HG02970 (cell line): Measurements from ENCODE around the gene TTLL8.

Experiments used
- ATAC-seq: cut with Tn5 transposase; IDR thresholded peaks from one replicate; pipeline ENCODE4 v1.9.1; 2021; ENCODE audit warnings: mild to moderate bottlenecking, moderate library complexity, moderate number of reproducible peaks; ENCODE audit not compliant: unreplicated experiment, low FRiP score

Gene TTLL8

DNA sequence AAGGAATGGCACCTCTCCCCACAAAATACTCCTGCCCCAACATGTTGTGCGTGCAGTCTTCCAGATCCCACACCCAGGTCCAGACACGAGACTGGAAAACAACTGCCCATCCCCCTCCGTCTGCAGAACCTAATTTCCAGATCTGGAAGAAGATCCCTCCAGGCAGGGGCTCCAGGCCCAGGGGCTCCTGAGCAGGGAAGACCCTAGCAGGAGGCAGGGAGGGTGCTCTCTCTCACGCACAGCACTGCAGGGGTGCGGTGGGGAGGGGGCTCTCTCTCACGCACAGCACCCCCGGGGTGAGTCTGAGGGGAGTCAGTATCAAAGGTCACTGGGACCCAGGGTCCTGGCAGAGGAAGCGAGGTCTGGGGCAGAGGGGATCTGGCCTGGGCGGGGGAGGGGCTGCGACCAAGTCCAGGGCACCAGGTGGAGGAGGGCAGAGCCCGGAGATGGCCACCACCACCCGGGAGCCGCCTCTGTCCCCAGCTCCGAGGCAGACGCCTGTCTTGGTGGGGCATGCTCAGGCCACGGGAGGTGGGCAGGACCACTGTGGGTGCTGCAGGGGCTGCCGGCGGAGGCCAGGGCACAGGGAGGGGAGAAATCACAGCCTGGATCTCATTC, 25.5 kb upstream of the TTLL8 start:
- ATAC-seq = no peak

DNA sequence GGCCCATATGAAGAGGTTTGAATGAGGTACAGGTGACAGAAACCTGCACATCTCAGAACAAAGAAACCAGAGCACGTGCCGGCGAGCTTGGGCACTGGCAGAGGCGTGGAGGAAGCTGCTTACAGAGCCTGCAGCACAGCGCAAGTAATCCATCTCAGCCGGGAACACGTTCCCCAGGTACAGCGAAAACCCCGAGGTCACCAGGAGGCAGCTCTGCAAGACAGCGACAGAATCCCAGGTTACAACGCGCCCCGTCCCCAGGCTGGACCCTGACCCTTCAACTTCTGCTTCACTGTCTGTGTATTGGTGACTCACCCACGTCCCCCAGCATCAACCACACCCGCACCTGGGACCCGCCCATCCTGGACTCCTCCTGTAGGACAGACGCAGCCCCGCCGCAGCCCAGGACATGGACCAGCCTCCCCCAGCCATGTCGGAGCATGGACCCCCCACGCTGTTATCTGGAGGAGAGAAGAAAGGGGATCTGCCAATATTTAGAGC, 24.9 kb upstream of the TTLL8 start:
- no peak for ATAC-seq

DNA sequence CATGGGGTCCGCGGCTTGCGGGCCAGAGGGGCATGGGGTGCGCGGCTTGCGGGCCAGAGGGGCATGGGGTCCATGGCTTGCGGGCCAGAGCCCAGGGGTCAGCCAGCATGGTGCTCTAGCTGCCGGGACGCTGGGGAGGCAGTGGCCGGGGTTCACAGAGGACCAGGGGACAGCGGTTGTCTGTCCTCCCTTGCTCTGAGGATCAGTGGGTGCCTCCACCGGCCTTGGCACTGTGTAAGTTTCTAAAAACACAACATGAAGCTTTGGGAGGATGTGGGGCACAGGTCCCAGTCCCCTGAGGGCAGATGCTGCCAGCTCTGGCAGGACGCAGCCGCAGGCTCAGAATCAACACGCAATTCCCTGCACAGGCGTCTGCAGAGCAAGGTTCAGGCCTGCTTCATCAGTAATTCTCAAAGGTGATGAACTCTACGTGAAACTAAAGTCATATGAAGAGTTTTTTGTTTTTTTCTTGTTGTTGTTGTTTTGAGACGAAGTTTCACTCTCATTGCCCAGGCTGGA, 24.2 kb upstream of the TTLL8 start:
- ATAC-seq = no peak

DNA sequence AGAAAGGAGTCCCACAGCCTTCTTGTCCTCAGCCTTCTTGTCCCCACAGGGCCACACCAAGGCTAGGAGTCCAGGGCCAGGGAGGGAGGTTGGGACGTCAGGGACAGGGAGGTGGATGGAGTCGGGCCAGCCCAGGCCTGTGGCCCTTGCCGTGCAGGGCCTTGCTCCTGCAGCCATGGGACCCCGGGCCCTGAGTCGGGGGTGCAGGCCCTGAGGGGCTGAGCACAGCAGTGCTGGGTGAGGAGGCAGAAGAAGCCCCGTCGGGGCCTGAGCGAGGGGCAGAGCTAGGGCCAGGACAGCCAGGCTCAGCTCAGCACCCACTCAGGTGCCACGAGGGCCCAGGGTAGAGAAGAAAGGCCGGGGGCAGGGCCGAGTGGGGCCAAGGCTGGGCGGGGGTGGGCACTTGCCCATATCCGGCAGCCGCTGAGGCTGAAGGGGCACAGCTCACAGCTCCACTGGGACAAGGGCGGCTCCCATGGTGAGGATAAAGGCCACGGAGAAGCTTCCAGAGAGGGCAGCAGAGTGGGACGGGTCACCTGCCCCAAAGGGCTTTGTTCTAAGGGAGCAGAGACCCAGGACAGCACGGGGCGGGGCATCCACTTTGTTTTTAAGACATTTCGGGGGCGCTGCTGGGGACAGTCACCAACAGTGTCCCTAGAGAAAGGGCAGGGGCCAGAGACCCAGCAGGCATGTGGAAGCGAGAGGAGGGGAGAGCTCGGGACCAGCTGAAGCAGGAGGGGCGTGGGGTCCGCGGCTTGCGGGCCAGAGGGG, 23.5 kb upstream of the TTLL8 start:
- no peak for ATAC-seq

DNA sequence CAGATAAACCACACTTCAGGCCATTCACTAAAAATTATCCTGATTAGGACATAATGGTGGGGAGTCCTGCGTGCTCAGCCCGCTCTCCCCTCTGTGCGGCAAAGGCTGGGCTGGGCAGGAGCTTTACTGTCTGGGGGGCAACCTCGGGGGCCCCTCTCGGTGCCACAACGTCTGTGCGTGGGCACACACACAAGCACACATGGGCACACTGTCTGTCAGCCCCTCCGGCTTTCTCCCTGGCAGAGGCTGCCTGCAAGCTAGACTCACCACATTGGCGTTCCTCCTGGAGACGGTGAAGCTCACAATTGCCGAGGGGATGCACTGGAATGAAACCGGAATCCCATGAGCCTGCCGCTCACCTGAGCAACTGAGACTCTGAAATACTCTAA, 22.0 kb upstream of the TTLL8 start:
- ATAC-seq = no peak

DNA sequence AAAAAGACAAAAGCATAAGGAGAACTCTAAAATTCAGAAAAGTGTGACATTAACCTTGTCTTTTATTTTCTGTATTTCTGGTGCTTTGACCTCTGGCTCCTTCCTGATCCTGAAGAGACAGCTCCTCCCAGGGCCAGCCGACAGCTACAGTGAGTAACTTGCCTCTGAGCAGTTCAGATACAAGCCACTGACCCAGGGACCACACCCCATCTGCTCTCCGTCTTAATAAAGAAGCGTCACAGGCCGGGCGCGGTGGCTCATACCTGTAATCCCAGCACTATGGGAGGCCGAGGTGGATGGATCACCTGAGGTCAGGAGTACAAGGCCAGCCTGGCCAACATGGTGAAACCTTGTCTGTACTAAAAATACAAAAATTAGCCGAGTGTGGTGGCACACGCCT, 20.7 kb upstream of the TTLL8 start:
- no peak for ATAC-seq

DNA sequence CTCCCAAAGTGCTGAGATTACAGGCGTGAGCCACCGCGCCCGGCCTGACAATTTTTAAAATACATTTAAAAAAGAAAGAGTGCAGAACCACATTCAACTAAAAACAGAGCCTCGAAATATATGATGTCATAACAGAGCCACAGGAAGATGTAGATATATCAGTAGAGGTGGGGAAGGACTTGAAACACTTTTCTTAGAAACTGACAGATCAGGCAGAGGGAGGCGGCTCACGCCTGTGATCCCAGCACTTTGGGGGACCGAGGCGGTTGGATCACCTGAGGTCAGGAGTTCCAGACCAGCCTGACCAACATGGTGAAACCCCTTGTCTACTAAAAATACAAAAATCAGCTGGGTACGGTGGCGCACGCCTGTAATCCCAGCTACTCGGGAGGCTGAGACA, 20.1 kb upstream of the TTLL8 start:
- ATAC-seq = no peak

DNA sequence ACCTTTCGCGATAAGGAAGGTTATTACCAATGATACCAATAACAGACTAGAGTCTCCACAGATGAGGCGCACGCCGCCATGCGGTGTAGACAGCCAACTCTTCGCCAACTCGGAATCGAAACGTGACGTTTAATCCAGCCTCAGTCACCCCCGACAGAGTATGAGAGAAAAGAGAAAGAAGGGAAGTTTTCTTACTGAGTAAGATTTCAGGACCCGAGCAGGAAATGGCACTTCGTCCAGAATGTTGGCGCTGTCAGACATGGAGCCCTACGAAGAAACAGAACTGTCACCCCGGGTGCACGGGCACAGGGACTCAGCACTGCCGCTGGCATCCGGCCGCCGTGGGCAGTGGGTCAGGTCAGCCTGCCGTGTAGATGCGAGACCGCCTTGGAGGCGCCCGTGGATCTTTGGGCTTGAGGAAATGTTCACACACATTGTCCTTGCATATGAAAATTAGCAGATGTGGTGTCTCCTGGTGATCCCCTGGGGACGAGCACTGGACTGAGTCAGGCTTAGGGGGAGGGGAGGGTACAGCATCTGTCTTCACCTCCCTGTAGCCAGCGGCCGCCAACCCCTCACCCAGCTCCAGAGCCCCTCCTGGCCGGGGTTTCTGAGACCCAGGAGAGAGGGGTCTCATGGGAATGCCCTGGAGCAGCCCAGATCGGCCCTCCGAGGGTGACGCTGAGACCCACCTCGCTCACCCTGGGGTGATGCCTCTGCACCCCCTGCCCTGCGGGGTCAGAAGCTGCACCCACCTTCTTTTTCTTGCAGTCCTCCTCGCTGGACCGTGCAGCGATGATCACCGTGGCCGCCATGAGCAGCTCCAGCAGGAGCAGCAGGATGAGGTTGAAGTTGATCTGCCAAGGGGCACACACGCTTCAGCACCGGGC, 18.8 kb upstream of the TTLL8 start:
- no peak for ATAC-seq

DNA sequence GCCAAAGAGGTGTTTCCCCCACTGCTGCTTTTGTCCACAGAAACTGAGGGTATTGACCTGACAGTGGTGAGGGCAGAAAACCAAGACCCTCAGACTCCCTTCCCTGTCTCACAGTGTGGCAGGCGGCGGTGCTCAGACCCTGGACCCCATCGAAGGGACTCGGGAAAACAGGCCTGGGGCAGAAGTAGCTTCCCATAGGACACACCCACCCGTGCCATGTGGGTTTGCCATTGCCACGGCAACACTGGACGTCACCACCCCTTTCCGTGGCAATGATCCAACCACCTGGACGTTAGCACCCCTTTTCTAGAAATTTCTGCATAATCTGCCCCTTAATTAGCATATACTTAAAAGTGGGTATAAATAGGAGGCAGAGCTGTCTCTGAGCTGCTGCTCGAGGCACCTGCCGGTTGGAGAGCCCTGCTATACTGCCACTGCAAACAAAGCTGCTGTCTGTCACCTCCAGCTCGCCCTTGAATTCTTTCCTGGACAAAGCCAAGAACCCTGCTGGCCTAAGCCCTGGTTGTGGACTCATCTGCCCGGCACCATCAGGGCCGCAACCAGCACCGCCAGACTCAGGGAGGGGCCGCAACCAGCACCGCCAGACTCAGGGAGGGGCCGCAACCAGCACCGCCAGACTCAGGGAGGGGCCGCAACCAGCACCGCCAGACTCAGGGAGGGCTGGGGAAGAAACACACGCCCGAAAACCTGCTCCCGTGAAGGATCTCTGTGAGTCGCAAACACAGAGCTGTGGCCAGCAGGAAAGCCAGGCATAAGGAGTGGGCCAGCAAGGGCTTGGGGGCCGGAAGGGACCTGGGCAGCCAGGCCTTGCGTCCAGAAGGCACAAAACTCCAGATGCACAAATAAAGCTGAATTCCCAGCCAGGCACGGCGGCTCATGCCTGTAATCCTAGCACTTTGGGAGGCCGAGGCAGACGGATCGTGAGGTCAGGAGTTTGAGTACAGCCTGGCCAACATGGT, 16.7 kb upstream of the TTLL8 start:
- ATAC-seq = no peak

DNA sequence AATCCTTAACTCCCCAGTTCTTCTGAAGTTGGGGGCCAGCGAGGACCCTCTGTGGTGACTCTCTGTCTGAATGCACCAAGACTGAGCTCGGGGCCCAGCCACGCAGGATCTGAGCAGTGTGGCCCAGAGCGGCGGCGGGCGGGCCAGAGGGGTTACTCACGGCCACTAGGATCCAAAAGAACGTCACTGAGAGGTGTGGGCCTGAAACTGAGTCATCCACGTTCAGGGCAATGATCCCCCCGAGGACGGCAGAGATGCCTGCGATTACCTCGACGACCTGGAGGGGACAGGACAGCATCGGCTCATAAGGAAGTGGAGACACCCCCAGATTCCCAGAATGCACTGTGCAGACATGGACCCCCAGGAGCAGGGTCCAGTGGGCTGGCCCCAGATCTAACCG, 16.0 kb upstream of the TTLL8 start:
- ATAC-seq = no peak

DNA sequence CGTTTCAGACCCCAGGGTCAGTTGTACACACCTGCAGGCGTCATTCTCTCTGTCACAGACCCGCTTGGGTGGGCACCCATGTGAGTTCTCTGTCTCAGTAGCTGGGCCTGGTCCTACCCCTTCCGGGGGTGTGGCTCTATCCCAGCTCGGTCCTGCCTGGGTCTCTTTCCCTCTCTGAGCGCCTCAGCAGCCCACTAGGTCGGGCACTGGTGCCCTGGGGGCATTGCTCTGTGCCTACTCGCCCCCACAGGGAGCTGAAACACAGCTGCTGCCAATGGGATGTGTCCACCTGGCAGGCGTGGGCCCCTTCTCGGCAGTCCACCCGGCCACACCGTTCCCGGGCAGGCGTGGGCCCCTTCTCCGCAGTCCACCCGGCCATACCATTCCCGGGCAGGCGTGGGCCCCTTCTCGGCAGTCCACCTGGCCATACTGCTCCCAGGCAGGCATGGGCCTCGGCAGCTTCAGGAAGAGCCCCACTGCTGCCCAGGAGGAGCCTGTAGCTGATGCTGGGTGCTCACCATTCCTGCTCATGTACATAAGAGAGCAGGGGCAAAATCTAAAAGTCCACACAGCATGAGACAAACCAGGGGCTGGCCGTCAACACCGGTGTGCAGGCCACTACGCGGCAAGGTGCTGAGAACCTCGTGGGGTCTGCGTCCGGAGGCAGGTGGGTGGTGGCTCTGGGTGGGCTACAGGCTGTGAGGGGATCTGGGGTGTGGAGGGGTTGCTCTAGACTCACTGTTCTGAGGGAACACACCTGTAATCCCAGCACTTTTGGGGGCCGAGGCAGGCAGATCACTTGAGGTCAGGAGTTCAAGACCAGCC, 14.8 kb upstream of the TTLL8 start:
- no peak for ATAC-seq

DNA sequence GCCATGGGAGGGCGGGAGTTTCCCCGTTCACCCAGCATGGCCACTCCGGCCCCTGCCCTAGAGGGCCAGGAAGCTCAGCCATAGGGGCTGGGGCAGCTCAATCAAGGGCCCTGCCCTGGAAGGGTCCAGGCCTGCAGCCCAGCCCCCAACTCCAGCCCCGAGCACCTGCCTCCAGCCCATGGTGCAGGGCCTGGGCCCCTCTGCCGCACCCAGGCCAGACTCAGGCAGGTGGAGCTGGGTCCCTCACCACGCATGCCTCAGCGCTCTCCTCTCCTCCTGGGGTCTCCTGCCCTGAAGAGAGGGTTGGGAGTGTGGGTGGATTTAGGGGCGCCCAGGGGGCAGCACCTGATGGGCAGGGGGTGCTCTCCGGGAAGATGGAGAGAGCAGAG, 14.1 kb upstream of the TTLL8 start:
- no peak for ATAC-seq

DNA sequence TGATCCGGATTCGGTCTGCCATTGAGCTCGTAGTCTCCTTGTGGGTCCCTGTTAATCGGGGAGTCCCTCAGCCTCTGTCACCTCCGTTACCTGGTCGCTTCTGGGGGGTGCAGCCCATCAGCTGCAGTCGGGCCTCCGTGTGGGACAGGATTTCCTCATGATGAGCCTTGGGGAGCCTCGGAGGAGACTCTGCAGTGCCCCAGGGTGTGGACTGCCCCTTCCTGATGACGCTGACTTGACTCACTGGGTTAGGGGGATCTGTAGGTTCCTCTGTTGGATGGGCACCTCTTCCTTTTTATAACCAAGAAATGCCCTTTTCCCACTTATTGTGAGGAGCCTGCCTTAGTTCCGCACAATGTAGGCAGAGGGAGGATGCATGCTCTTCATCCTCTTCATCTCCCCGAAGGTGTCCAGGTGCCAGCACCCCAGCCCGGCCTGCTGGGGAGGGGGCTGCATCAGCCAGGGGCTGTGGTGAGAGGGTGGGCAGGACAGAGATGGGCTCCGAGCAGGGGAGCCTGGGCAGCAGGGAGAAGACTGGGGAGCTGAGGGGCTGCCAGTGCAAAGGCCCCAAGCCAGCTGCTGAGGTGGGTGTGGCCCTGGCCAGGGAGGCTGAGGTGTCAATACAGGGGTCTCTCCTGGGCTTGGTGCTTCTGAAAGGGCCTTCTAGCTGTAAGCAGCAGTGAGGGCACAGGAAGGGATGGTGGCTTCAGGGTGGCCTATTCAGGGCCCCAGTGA, 13.5 kb upstream of the TTLL8 start:
- ATAC-seq = no peak

DNA sequence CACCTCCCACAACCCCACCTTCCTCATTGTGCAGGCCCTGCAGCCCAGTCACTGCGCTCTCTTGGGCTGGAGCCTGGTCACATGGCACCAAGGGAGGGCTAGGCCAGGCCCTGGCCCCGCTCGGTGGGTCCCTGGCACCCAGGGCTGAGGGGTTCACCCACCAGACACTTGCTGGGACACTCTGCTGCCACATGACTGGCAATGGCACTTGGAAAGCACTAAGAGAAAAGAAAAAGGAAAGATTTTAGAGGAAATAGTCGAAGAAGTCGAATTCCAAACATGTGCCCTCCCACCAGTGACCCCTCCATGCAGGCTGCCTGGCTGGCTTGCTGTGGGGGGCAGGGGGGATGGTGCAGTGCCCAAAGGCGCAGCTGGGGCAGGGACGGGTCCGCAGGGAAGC, 12.3 kb upstream of the TTLL8 start:
- no peak for ATAC-seq

DNA sequence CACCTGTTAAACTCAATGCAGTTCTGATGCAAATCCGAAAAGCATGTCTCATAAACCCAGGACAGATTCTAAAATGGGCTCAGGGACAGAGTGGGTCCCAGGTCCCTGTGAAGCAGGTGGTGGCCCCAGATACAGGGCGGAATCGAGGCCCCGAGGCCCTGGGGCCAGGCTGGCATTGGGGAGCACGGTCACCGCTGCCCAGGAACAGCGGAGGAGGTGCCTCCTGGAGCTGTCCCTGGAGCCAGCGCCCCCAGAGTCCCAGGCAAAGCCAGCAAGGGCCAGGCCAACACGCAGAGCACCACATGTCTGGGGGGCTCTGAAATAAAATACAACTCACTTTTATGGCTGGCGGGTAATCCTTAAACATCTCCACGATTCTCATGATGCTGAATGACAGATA, 10.0 kb upstream of the TTLL8 start:
- ATAC-seq = no peak

DNA sequence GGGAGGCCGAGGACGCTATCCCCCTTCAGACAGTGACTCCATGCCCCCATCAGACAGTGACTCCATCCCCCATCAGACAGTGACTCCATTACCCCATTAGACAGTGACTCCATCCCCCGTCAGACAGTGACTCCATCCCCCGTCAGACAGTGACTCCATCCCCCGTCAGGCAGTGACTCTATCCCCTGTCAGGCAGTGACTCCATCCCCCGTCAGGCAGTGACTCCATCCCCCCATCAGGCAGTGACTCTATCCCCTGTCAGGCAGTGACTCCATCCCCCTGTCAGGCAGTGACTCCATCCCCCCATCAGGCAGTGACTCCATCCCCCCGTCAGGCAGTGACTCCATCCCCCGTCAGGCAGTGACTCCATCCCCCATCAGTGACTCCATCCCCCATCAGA, 9.1 kb upstream of the TTLL8 start:
- no peak for ATAC-seq

DNA sequence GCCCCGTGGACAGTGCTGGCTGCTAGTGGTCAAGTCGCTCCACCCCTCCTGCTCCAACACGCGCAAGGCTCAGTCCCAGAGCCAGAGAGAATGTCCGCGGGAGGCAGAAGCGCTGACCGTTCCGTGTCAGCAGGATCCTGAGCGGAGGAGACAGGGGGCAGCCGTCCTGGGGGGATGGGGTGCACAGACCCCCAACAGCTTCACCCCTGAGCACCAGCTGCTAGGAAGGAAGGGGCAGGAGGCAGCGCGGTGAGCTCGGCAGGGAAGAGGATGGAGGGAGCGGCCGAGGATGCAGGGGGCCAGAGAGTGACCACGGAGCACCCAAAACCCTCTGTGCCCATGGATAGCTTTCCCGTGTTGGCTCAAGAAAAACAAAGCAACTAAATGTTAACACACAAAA, 6.4 kb upstream of the TTLL8 start:
- ATAC-seq = no peak

DNA sequence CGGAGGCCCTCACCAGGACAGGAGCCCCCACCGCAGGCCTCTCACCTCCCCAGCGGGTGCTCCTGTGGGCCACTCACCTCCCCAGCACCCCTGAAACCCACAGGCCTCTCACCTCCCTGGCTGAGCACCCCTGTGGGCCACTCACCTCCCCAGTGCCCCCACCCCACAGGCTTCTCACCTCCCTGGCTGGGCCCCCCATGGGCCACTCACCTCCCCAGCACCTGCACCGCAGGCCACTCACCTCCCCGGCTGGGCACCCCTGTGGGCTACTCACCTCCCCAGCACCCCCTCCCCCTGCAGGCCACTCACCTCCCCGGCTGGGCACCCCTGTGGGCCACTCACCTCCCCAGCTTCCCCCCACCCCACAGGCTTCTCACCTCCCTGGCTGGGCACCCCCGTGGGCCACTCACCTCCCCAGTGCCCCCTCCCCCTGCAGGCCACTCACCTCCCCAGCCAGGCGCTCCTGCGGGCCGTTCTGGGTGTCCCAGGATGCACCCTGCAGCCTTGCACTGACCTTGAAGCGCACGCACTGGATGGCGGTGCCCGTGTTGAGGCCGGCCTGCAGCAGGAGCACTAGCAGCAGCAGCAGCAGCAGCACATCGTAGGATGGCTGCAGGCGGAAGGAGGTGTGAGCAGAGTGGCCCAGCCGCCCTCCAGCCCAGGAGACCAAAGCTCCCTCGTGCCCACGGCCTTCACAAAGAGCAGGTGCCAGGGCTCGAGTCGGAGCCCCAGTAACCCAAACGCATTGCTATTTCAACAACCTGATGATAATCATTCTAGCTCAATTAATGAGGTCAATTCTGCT, 5.7 kb upstream of the TTLL8 start:
- no peak for ATAC-seq
